ENCODE data around the gene PPP3R1. TPM values are rescaled to one million over a fixed set of nuclear protein-coding genes. Genes with fewer than 3 reads are reported as not detected.

The PPP3R1 gene
- total and polyA plus RNA-seq, 2 experiments from 2014 or later, result 7.9 to 49.6 TPM

DNA sequence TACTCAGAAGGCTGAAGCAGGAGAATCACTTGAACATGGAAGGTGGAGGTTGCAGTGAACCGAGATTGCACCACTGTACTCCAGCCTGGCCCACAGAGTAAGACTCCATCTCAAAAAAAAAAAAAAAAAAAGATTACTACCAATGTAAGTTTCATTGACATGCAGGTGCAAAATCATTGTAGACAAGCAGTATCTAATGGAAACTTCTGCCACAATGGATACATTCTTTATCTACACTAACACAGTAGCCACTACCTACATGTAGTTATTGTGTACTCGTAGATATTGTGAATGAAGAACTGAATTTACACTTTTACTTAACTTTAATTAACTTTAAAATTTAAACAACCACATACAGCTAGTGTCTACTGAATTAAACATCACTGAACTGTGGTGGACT, 10.6 kb downstream of the PPP3R1 start:
- H3K36me3 Mint-ChIP-seq (ENCODE audit: low read depth), result no peaks in the 10 kb centered on the region
- DNase-seq (ENCODE audit: low spot score) (no peak), ATAC-seq (no peak)
- peaks cover 34% of the 10 kb centered on the region for H3K4me1 Mint-ChIP-seq
- peaks cover 82% of the 10 kb centered on the region for H4K20me1 ChIP-seq (replicated peaks; ENCODE audit: insufficient read depth)
- peaks cover 100% of the 10 kb centered on the region for H3K79me2 ChIP-seq (replicated peaks; ENCODE audit: insufficient read depth)
- H3K27ac ChIP-seq (ENCODE audit: low read depth), result no peak overlapping the region
- no peaks in the 10 kb centered on the region for H3K9me2 ChIP-seq (ENCODE audit: insufficient read depth)
- H3K27ac Mint-ChIP-seq, result no peak overlapping the region
- no peak overlapping the region for H3K4me3 Mint-ChIP-seq
- H3K36me3 ChIP-seq (ENCODE audit: insufficient read depth), result no peaks in the 10 kb centered on the region
- H3K27me3 Mint-ChIP-seq (ENCODE audit: insufficient read depth, low read depth, poor library complexity), result no peaks in the 10 kb centered on the region
- no peak overlapping the region for H2AFZ ChIP-seq
- H3K4me2 ChIP-seq, result no peak overlapping the region
- no peaks in the 10 kb centered on the region for H3K27me3 ChIP-seq (ENCODE audit: insufficient read depth)
- no peaks in the 10 kb centered on the region for H3K9me3 Mint-ChIP-seq
- peaks cover 60% of the 10 kb centered on the region for H3K4me1 ChIP-seq (ENCODE audit: insufficient read depth)
- TF ChIP-seq EZH2phosphoT487 (IDR thresholded peaks at IDR 0.05; ENCODE audit: unreplicated experiment) (no peak), CREB1 (CRISPR knock-in tag; IDR thresholded peaks at IDR 0.05; ENCODE audit: low read depth) (no peak), EZH2 (IDR thresholded peaks at IDR 0.05; ENCODE audit: low read depth, unreplicated experiment) (no peak), JUNB (IDR thresholded peaks at IDR 0.05; ENCODE audit: unreplicated experiment) (no peak), STAT1 (IDR thresholded peaks at IDR 0.05; ENCODE audit: unreplicated experiment) (no peak), ZNF114 (CRISPR knock-in tag; IDR thresholded peaks at IDR 0.05) (no peak), POLR2AphosphoS5 (IDR thresholded peaks at IDR 0.05; ENCODE audit: low read depth) (no peak)
- TF ChIP-seq, protein P1, sequence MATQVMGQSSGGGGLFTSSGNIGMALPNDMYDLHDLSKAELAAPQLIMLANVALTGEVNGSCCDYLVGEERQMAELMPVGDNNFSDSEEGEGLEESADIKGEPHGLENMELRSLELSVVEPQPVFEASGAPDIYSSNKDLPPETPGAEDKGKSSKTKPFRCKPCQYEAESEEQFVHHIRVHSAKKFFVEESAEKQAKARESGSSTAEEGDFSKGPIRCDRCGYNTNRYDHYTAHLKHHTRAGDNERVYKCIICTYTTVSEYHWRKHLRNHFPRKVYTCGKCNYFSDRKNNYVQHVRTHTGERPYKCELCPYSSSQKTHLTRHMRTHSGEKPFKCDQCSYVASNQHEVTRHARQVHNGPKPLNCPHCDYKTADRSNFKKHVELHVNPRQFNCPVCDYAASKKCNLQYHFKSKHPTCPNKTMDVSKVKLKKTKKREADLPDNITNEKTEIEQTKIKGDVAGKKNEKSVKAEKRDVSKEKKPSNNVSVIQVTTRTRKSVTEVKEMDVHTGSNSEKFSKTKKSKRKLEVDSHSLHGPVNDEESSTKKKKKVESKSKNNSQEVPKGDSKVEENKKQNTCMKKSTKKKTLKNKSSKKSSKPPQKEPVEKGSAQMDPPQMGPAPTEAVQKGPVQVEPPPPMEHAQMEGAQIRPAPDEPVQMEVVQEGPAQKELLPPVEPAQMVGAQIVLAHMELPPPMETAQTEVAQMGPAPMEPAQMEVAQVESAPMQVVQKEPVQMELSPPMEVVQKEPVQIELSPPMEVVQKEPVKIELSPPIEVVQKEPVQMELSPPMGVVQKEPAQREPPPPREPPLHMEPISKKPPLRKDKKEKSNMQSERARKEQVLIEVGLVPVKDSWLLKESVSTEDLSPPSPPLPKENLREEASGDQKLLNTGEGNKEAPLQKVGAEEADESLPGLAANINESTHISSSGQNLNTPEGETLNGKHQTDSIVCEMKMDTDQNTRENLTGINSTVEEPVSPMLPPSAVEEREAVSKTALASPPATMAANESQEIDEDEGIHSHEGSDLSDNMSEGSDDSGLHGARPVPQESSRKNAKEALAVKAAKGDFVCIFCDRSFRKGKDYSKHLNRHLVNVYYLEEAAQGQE (IDR thresholded peaks at IDR 0.05; ENCODE audit: unreplicated experiment), result no peak
- TF ChIP-seq, protein P2, sequence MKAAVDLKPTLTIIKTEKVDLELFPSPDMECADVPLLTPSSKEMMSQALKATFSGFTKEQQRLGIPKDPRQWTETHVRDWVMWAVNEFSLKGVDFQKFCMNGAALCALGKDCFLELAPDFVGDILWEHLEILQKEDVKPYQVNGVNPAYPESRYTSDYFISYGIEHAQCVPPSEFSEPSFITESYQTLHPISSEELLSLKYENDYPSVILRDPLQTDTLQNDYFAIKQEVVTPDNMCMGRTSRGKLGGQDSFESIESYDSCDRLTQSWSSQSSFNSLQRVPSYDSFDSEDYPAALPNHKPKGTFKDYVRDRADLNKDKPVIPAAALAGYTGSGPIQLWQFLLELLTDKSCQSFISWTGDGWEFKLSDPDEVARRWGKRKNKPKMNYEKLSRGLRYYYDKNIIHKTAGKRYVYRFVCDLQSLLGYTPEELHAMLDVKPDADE (IDR thresholded peaks at IDR 0.05), result no peak
- TF ChIP-seq, protein P3, sequence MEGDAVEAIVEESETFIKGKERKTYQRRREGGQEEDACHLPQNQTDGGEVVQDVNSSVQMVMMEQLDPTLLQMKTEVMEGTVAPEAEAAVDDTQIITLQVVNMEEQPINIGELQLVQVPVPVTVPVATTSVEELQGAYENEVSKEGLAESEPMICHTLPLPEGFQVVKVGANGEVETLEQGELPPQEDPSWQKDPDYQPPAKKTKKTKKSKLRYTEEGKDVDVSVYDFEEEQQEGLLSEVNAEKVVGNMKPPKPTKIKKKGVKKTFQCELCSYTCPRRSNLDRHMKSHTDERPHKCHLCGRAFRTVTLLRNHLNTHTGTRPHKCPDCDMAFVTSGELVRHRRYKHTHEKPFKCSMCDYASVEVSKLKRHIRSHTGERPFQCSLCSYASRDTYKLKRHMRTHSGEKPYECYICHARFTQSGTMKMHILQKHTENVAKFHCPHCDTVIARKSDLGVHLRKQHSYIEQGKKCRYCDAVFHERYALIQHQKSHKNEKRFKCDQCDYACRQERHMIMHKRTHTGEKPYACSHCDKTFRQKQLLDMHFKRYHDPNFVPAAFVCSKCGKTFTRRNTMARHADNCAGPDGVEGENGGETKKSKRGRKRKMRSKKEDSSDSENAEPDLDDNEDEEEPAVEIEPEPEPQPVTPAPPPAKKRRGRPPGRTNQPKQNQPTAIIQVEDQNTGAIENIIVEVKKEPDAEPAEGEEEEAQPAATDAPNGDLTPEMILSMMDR (conservative IDR thresholded peaks at IDR 0.05; ENCODE audit: low read depth in 2 of 2), result no peak
- TF ChIP-seq, protein P4, sequence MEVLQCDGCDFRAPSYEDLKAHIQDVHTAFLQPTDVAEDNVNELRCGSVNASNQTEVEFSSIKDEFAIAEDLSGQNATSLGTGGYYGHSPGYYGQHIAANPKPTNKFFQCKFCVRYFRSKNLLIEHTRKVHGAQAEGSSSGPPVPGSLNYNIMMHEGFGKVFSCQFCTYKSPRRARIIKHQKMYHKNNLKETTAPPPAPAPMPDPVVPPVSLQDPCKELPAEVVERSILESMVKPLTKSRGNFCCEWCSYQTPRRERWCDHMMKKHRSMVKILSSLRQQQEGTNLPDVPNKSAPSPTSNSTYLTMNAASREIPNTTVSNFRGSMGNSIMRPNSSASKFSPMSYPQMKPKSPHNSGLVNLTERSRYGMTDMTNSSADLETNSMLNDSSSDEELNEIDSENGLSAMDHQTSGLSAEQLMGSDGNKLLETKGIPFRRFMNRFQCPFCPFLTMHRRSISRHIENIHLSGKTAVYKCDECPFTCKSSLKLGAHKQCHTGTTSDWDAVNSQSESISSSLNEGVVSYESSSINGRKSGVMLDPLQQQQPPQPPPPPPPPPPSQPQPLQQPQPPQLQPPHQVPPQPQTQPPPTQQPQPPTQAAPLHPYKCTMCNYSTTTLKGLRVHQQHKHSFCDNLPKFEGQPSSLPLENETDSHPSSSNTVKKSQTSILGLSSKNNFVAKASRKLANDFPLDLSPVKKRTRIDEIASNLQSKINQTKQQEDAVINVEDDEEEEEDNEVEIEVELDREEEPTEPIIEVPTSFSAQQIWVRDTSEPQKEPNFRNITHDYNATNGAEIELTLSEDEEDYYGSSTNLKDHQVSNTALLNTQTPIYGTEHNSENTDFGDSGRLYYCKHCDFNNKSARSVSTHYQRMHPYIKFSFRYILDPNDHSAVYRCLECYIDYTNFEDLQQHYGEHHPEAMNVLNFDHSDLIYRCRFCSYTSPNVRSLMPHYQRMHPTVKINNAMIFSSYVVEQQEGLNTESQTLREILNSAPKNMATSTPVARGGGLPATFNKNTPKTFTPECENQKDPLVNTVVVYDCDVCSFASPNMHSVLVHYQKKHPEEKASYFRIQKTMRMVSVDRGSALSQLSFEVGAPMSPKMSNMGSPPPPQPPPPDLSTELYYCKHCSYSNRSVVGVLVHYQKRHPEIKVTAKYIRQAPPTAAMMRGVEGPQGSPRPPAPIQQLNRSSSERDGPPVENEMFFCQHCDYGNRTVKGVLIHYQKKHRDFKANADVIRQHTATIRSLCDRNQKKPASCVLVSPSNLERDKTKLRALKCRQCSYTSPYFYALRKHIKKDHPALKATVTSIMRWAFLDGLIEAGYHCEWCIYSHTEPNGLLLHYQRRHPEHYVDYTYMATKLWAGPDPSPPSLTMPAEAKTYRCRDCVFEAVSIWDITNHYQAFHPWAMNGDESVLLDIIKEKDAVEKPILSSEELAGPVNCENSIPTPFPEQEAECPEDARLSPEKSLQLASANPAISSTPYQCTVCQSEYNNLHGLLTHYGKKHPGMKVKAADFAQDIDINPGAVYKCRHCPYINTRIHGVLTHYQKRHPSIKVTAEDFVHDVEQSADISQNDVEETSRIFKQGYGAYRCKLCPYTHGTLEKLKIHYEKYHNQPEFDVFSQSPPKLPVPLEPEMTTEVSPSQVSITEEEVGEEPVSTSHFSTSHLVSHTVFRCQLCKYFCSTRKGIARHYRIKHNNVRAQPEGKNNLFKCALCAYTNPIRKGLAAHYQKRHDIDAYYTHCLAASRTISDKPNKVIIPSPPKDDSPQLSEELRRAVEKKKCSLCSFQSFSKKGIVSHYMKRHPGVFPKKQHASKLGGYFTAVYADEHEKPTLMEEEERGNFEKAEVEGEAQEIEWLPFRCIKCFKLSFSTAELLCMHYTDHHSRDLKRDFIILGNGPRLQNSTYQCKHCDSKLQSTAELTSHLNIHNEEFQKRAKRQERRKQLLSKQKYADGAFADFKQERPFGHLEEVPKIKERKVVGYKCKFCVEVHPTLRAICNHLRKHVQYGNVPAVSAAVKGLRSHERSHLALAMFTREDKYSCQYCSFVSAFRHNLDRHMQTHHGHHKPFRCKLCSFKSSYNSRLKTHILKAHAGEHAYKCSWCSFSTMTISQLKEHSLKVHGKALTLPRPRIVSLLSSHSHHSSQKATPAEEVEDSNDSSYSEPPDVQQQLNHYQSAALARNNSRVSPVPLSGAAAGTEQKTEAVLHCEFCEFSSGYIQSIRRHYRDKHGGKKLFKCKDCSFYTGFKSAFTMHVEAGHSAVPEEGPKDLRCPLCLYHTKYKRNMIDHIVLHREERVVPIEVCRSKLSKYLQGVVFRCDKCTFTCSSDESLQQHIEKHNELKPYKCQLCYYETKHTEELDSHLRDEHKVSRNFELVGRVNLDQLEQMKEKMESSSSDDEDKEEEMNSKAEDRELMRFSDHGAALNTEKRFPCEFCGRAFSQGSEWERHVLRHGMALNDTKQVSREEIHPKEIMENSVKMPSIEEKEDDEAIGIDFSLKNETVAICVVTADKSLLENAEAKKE (CRISPR knock-in tag; IDR thresholded peaks at IDR 0.05), result no peak
- H3K4me3 ChIP-seq, result no peak overlapping the region
- no peaks in the 10 kb centered on the region for H3F3A ChIP-seq (replicated peaks; ENCODE audit: low read depth)
